Heart left ventricle (tissue), 16 donors: Measurements from ENCODE around the gene SYT12. TPM values are rescaled to one million over a fixed set of nuclear protein-coding genes. Genes with fewer than 3 reads are reported as not detected.
A peak's percentile ranks its signal among the peaks of the same experiment; 100 is the strongest.

Experiments
- ATAC-seq, 4 donors: fragments of 200-7000 bp; cut with Tn5 transposase; one replicate each; pipeline ENCODE4 v1.9.1; 2020 to 2022; ENCODE audit warnings: moderate library complexity in 4 of 4, mild to moderate bottlenecking in 3 of 4, moderate number of reproducible peaks in 1 of 4
- DNase-seq, 5 donors: peaks; one replicate each; pipeline ENCODE4 v3.0.0-alpha.2; 2020
- H3K27ac ChIP-seq, 12 donors: fragments of 200-600 bp; sonication (generic) in 4 of 12; one replicate each; pipeline versions ENCODE4 v1.5.0 to v1.8.0; 2016 to 2022; ENCODE audit warnings: mild to moderate bottlenecking in 2 of 12
- H3K27me3 ChIP-seq, 9 donors: fragments of 200-600 bp; sonication (generic) in 2 of 9; one replicate each; pipeline versions ENCODE4 v1.5.1 to v1.8.0; 2016 to 2022; ENCODE audit warnings: mild to moderate bottlenecking in 3 of 9
- H3K36me3 ChIP-seq, 9 donors: fragments of 200-600 bp; sonication (generic) in 2 of 9; one replicate each; pipeline versions ENCODE4 v1.5.0 to v1.8.0; 2018 to 2022; ENCODE audit warnings: mild to moderate bottlenecking in 2 of 9
- H3K4me1 ChIP-seq, 12 donors: fragments of 200-600 bp; sonication (generic) in 4 of 12; one replicate each; pipeline versions ENCODE4 v1.5.0 to v1.8.0; 2016 to 2022; ENCODE audit warnings: mild to moderate bottlenecking in 3 of 12
- H3K4me3 ChIP-seq, 12 donors: fragments of 200-600 bp; sonication (generic) in 4 of 12; one replicate each; pipeline versions ENCODE4 v1.5.0 to v1.8.0; 2017 to 2022; ENCODE audit warnings: mild to moderate bottlenecking in 9 of 12, moderate library complexity in 4 of 12
- H3K9me3 ChIP-seq, 12 donors: fragments of 200-600 bp; sonication (generic) in 4 of 12; one replicate each; pipeline versions ENCODE4 v1.5.0 to v1.8.0; 2016 to 2022; ENCODE audit warnings: mild to moderate bottlenecking in 1 of 12
- POLR2A ChIP-seq, 2 donors: fragments of 450-650 bp; IDR thresholded peaks; one replicate each; pipeline ENCODE4 v1.6.1; 2017; ENCODE audit warnings: antibody characterized with exemption in 2 of 2, mild to moderate bottlenecking in 2 of 2, moderate library complexity in 2 of 2
- WGBS, 4 donors: extraction: QIAGEN DNeasy Blood & Tissue Kit in 2 of 4; methylation state at CpG; one replicate each; pipeline versions ENCODE4 v1.1.5 to v1.1.7; 2013 to 2018; 5-methylcytosine and 5-hydroxymethylcytosine counted together
- intact Hi-C, 10 donors: fragments of 100-400 bp; cut with DNase I; formaldehyde crosslinking; loops; one replicate each; pipeline versions ENCODE4 v1.11.1 to v1.14.2; 2022
- microRNA-seq, 4 donors: library from miRNA; unstranded; fragments of <30 nt; microRNA quantifications; one replicate each; pipeline versions ENCODE4 to v1.2.0, GENCODE V29; 2017 to 2020
- polyA plus RNA-seq, 2 donors: library from polyadenylated mRNA; stranded (reverse); fragments of 200-250 nt; gene quantifications; one replicate each; pipeline ENCODE4 v1.2.3, GENCODE V29; 2013
- total RNA-seq, 9 donors: library from RNA; depleted of rRNA in 2 of 9; stranded (reverse); fragments of >200 nt in 2 of 9; fragmentation: NEBNext Ultra II Directional in 3 of 9; extraction: Animal tissue kit (Norgen Biotek cat#: 25700) in 3 of 9; gene quantifications; one replicate each; pipeline versions ENCODE4 v1.1.0 to v1.2.4, GENCODE V29; 2016 to 2023
- TF ChIP-seq, protein P1 (sequence below), 12 donors: fragments of 200-600 bp; sonication (generic) in 4 of 12; IDR thresholded peaks; one replicate each; pipeline versions ENCODE4 v1.5.0 to v1.8.0; 2018 to 2022; ENCODE audit warnings: antibody characterized with exemption in 12 of 12, mild to moderate bottlenecking in 5 of 12
- donor health status: ischemic (EF 13 %, LVEDD 7.1; RV severe dilation, severe dysfunction).
- donor health status: healthy with polysubstance abuse.
- donor health status: DM: no; HTN: yes; CAD: no.
- donor health status: DM: no; HTN: no; CAD: no.
- donor health status: ischemic (EF 25% LVEDD 6.9; RV normal size, moderate dysfunction).
- donor health status: ischemic (EF 25% LVEDD 5.7; RV mildly dilated, moderate dysfunction).
- donor health status: healthy.
- donor health status: DM: yes; HTN: yes; CAD: no.
- donor health status: ischemic (EF 35%, LVEDD 5.7; RV mildly dilated, moderate dysfunction).
- donor health status: nonischemic (EF 11% LVEDD 7.7; RV severe dilation, severe dysfunction).
- donor health status: DM: yes; HTN: yes; CAD: no.
- donor health status: PGD.
- donor health status: ischemic (EF 29% LVEDD 5.4; RV normal size, mild dysfunction).
- donor health status: nonischemic (EF 23%, LVEDD 6.1; RV moderate dilation, normal function).

Gene SYT12
- total and polyA plus RNA-seq, 11 donors, result 0.04 to 2.2 (median 0.40) TPM; not detected in 2

DNA sequence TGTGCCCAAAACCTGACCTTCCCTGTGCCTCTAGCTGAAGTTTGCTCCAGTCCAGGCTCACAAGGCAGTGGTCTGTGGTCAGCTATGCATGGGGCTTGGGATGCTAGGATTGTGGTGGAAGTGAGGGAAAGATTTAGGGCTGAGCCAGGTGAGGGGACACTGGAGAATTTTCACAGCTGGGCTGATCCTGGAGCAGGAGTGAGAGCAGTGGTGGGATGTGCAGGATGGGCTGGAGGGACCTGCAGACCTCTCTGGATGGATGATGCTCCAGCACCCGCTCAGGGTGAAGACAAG, 72.2 kb downstream of the SYT12 start:
- intact Hi-C loops, result loop anchor here in 1 of 10 donors (5.0 kb wide), 1 partner anchor 72 kb away; no protein-coding TSS in a partner anchor
- Histone ChIP-seq H3K36me3 (no peaks in the 10 kb centered on the region), H3K27ac (no peak overlapping the region), H3K4me3 (no peak overlapping the region), H3K9me3 (no peaks in the 10 kb centered on the region), H3K4me1 (peaks cover 0 to 4% (median 0%) of the 10 kb centered on the region in 12 donors), H3K27me3 (no peaks in the 10 kb centered on the region)
- no peak for TF ChIP-seq POLR2A (IDR thresholded peaks at IDR 0.05)
- TF ChIP-seq, protein P1, sequence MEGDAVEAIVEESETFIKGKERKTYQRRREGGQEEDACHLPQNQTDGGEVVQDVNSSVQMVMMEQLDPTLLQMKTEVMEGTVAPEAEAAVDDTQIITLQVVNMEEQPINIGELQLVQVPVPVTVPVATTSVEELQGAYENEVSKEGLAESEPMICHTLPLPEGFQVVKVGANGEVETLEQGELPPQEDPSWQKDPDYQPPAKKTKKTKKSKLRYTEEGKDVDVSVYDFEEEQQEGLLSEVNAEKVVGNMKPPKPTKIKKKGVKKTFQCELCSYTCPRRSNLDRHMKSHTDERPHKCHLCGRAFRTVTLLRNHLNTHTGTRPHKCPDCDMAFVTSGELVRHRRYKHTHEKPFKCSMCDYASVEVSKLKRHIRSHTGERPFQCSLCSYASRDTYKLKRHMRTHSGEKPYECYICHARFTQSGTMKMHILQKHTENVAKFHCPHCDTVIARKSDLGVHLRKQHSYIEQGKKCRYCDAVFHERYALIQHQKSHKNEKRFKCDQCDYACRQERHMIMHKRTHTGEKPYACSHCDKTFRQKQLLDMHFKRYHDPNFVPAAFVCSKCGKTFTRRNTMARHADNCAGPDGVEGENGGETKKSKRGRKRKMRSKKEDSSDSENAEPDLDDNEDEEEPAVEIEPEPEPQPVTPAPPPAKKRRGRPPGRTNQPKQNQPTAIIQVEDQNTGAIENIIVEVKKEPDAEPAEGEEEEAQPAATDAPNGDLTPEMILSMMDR (IDR thresholded peaks at IDR 0.05), result no peak
- no peak for DNase-seq
- ATAC-seq, result no peak
- WGBS, 4 donors, result 87 to 100% (median 94%) methylated on average over 1 of the region's 1 CpG

DNA sequence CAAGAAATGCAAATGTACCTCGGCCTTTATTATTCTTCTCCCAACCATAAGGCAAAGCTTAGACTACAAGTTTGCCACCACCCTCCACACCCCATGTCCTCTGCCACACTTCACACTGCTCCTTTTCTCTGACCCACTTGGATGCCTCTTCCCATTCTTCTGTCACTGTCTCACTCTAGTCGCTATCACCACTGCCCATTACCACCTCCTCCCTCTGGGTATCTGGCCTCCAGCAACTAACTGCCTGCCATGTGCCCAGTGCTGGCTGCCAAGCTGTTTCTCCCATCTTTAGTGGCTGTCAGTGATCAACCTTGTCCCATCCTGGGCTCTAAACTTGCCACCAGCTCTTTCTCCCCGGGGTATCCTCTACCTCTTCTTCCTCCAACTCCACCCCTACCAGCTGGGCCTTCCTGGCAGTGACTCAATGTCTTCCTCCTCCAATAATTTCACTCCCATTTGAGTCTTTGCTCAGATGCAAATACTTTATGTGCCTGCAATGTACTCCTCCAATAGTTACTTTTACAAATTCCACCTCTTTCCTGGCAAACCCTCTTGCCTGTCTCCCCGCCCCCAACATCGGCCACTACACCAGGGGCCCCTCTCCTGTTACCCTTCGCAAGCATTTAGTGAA, 76.0 kb downstream of the SYT12 start:
- Histone ChIP-seq H3K4me3 (no peak overlapping the region), H3K27me3 (no peaks in the 10 kb centered on the region), H3K27ac (no peak overlapping the region), H3K4me1 (peaks cover 0 to 4% (median 0%) of the 10 kb centered on the region in 12 donors), H3K36me3 (no peaks in the 10 kb centered on the region), H3K9me3 (no peaks in the 10 kb centered on the region)
- no peak for TF ChIP-seq POLR2A (IDR thresholded peaks at IDR 0.05)
- TF ChIP-seq, protein P1 (IDR thresholded peaks at IDR 0.05), result no peak
- ATAC-seq (peak; percentile 83 to 96 (median 88)), DNase-seq (peak in 4 of 5 donors; percentile 10 to 67 (median 32))
- 69 to 74% (median 71%) methylated on average over 6 of the region's 6 CpGs for WGBS, 4 donors
- intact Hi-C loops, result loop anchor here in 1 of 10 donors (5.0 kb wide), 1 partner anchor 68 kb away; no protein-coding TSS in a partner anchor

DNA sequence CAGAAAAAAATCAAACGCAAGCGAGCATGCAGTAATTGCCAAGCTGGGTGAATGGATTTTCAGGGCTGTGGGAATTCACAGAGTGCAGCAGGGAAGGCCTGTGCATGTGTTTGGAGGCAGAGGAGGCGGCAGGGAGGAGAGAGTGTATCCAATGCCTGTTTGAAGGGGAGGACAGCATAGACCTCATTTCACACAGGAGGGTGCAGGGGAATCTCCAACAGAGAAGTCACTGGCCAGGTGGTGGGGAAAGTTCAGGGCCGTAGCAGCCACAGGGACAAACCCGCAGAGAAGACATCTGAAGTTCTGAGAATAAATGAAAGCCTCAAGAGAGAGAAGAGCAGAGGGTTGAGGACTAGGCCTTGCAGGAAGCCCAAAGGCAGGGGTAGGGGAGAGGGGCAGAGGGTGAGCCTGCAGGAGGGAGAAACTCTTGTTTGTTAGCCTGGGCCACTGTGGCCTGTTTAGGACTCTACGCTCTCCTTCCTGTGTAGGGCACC, 76.9 kb downstream of the SYT12 start:
- ATAC-seq (no peak), DNase-seq (no peak)
- intact Hi-C loops, result loop anchor here in 1 of 10 donors (5.0 kb wide), 1 partner anchor 67 kb away; no protein-coding TSS in a partner anchor
- Histone ChIP-seq H3K4me1 (peaks cover 0 to 4% (median 0%) of the 10 kb centered on the region in 12 donors), H3K27me3 (no peaks in the 10 kb centered on the region), H3K4me3 (no peak overlapping the region), H3K27ac (no peak overlapping the region), H3K9me3 (no peaks in the 10 kb centered on the region), H3K36me3 (no peaks in the 10 kb centered on the region)
- TF ChIP-seq, protein P1 (IDR thresholded peaks at IDR 0.05), result no peak
- no peak for TF ChIP-seq POLR2A (IDR thresholded peaks at IDR 0.05)
- 93 to 99% (median 96%) methylated on average over 6 of the region's 6 CpGs for WGBS, 4 donors

Small RNAs within 50 kb of the gene (microRNA-seq; reads per million reads assigned to microRNA genes)
- 0 reads per million in 4 donors for gene MIR6860

Other genes starting within 250 kb of the SYT12 start
- gene RCE1, start 179.7 kb upstream of the SYT12 start, total RNA-seq, result 1 to 10 TPM; 3.1 to 9.5 (median 5.0) TPM
- 1 to 10 TPM; 2.1 to 8.3 TPM for gene RCE1, start 179.7 kb upstream of the SYT12 start, polyA plus RNA-seq
- gene LRFN4, start 166.1 kb upstream of the SYT12 start, total RNA-seq, result 10 to 100 TPM in 8 of 9 donors, 1 to 10 TPM in 1; 8.2 to 22.0 (median 14.9) TPM
- 10 to 100 TPM; 15.4 to 22.1 TPM for gene LRFN4, start 166.1 kb upstream of the SYT12 start, polyA plus RNA-seq
- gene PC, start 64.8 kb upstream of the SYT12 start, total RNA-seq, result 10 to 100 TPM in 7 of 9 donors, 1 to 10 TPM in 2; 2.6 to 22.4 (median 13.1) TPM
- gene PC, start 64.8 kb upstream of the SYT12 start, polyA plus RNA-seq, result 10 to 100 TPM; 11.7 to 20.3 TPM
- not detected for gene C11orf86, start 47.8 kb upstream of the SYT12 start, total RNA-seq
- not detected for gene C11orf86, start 47.8 kb upstream of the SYT12 start, polyA plus RNA-seq
- 100 to 1,000 TPM in 1 of 9 donors, 10 to 100 TPM in 8; 17.1 to 149 (median 36.8) TPM for gene RHOD, start 33.7 kb downstream of the SYT12 start, total RNA-seq
- gene RHOD, start 33.7 kb downstream of the SYT12 start, polyA plus RNA-seq, result 10 to 100 TPM; 79.2 to 86.2 TPM
- 10 to 100 TPM; 26.7 to 66.4 (median 38.6) TPM for gene KDM2A, start 96.1 kb downstream of the SYT12 start, total RNA-seq
- gene KDM2A, start 96.1 kb downstream of the SYT12 start, polyA plus RNA-seq, result 10 to 100 TPM; 23.4 to 33.5 TPM
- 100 to 1,000 TPM in 1 of 9 donors, 10 to 100 TPM in 8; 40.1 to 107 (median 49.6) TPM for gene GRK2, start 243.3 kb downstream of the SYT12 start, total RNA-seq
- 10 to 100 TPM; 55.6 to 63.8 TPM for gene GRK2, start 243.3 kb downstream of the SYT12 start, polyA plus RNA-seq